Measurements from ENCODE around the gene KRTAP22-2.

KRTAP22-2 gene

GRCh38 chr21:30563630-30564029, 26.6 kb downstream of the KRTAP22-2 start:
- in situ Hi-C loops (cut with HindIII; ENCODE audit: low sequenced_read_pairs) = no loop called here

DNA sequence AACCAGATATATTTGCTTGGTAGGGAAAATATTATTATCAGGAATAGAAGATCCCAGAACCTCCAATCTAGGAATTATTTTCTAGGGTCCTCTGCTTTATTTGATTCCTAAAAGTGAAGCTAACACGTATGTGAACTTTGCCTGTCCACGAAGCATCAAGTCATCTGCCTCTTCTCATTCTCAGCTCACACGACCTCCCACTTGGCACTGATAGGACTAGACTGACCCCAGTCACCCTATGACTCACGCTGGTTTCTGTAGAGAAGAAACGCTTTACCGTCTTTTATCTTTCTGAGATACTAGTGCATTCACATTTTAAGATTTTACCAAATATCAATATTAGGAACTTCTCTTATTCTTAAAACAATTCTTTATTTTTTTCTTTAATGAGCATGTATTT, 27.1 kb downstream of the KRTAP22-2 start:
- in situ Hi-C loops (cut with HindIII; ENCODE audit: low sequenced_read_pairs) = no loop called here

GRCh38 chr21:30561957-30562356, 28.2 kb downstream of the KRTAP22-2 start:
- in situ Hi-C loops (cut with HindIII; ENCODE audit: low sequenced_read_pairs) = no loop called here

DNA sequence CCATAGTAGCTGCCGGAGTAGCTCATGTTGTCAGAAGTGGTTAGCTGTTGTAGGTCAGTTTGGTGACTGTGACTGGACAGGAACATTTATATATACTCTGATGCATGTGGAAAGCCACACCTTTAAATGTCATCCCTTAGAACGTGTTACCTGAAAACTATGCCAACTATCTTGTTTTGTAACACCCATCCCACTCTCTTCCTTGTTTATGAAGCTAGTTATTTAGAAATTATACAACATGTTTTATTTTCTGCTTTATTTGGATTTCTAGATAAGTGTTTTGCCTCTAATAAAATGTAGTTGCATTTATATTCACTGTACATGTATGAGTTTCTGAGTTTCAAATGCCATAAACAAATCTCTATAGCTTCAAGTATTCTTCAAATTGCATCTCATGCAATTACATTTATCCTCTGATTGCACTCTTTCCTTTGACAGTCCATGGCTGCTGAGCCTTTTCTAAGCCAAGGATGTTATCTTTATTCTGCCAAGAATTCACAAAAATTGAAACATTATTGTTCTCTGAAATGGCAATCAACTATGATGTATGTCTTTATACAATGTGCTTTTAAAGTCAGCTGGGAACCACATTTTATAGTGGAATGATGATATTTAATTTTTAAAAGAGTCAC, 28.8 kb downstream of the KRTAP22-2 start, which contains the start of gene KRTAP19-7:
Gene KRTAP19-7 (minus strand): TSS at position 51 of the 632 bp plus-strand sequence. CDS start 25 bp downstream, at position 26.
- in situ Hi-C loops (cut with HindIII; ENCODE audit: low sequenced_read_pairs) = no loop called here

- in situ Hi-C loops (cut with HindIII; ENCODE audit: low sequenced_read_pairs) = no loop called here
These were observed 35.1 kb downstream of the KRTAP22-2 start for GRCh38 chr21:30555095-30555494.

- in situ Hi-C loops (cut with HindIII; ENCODE audit: low sequenced_read_pairs) = no loop called here
These were observed 37.4 kb downstream of the KRTAP22-2 start for GRCh38 chr21:30552782-30553181.

DNA sequence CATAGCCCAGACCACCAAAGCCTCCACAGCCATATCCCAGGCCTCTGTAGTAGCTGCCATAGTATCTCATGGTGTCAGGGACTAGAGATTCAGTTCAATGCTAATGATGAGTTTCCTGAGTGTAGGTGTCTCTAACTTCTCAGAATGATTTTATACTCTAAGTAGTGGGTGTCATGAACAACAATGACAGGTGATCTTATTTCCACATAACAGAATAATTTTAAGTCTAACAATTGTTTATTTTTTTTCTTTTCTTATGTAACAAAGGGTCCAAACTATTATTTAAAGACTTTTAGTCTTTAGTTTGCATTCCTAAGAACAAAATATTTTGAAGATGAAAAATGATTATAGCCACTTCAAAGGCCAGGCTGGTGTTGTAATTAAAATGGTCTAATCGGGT, 48.4 kb downstream of the KRTAP22-2 start, which contains the start of gene KRTAP19-6:
Gene KRTAP19-6 (minus strand): TSS at position 101 of the 400 bp plus-strand sequence. CDS start 31 bp downstream, at position 70.
- in situ Hi-C loops (cut with HindIII; ENCODE audit: low sequenced_read_pairs) = no loop called here

Data from endothelial cell of hepatic sinusoid (primary cell).